Measurements from ENCODE around the gene TTC3.
A peak's percentile ranks its signal among the peaks of the same experiment; 100 is the strongest.

Gene TTC3

DNA sequence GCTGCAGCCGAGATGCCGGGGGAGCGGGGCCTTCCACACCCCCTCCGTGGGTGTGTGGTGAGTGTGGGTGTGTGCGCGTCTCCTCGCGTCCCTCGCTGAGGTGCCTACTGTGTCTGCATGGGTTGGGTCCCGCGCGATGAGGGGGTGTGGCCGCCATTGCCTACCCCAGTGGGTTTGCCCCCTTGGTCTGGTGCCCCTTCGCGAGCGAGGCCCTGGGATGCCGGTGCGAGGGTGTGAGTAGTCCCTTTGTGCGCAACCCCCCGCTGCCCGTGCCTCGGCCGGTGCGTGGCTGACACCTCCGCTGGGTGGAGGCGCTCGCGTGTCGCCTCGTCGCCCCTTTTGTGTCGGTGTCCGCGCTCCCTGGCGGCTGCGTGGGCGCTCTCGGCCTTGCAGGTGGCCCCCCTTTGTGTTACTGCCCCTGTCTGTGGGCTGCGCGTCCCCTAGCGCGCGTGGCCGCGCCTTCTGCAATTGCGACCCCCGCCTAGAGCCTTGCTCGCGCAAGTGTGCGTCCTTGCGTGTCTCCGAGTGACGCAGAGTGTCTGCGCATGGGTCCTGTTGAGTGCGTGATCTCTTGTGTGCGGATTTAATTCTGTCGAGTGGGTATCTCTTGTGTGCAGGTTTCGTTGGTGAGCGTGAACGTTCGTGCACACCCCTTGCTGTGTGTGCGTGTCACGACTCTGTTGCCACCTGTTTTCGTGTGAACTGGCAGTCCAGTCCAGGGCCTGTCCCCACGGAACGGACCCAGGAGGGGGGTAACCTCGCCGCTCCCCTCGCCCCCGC lies 553 bp downstream of the TTC3 start (continued):
- TF ChIP-seq MEIS1 (CRISPR knock-in tag; IDR thresholded peaks at IDR 0.05; ENCODE audit: borderline replicate concordance) = no peak
- TF ChIP-seq, protein P1, sequence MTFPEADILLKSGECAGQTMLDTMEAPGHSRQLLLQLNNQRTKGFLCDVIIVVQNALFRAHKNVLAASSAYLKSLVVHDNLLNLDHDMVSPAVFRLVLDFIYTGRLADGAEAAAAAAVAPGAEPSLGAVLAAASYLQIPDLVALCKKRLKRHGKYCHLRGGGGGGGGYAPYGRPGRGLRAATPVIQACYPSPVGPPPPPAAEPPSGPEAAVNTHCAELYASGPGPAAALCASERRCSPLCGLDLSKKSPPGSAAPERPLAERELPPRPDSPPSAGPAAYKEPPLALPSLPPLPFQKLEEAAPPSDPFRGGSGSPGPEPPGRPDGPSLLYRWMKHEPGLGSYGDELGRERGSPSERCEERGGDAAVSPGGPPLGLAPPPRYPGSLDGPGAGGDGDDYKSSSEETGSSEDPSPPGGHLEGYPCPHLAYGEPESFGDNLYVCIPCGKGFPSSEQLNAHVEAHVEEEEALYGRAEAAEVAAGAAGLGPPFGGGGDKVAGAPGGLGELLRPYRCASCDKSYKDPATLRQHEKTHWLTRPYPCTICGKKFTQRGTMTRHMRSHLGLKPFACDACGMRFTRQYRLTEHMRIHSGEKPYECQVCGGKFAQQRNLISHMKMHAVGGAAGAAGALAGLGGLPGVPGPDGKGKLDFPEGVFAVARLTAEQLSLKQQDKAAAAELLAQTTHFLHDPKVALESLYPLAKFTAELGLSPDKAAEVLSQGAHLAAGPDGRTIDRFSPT (tag by site-specific recombination; IDR thresholded peaks at IDR 0.05) = no peak
- TF ChIP-seq, protein P2, sequence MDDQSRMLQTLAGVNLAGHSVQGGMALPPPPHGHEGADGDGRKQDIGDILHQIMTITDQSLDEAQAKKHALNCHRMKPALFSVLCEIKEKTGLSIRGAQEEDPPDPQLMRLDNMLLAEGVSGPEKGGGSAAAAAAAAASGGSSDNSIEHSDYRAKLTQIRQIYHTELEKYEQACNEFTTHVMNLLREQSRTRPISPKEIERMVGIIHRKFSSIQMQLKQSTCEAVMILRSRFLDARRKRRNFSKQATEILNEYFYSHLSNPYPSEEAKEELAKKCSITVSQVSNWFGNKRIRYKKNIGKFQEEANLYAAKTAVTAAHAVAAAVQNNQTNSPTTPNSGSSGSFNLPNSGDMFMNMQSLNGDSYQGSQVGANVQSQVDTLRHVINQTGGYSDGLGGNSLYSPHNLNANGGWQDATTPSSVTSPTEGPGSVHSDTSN (CRISPR knock-in tag; IDR thresholded peaks at IDR 0.05) = no peak
- TF ChIP-seq ZNF391 (tag by site-specific recombination; IDR thresholded peaks at IDR 0.05; ENCODE audit: borderline replicate concordance, low read depth) = peak; percentile 91; the same call in 1 of the 2 replicates
- peak; percentile 99 for TF ChIP-seq KLF9 (tag by site-specific recombination; IDR thresholded peaks at IDR 0.05; ENCODE audit: low read depth)
- no peak for TF ChIP-seq TCF7L2 (IDR thresholded peaks at IDR 0.05; ENCODE audit: borderline replicate concordance, low read depth, low read length)
- no peak for TF ChIP-seq ZNF248 (tag by site-specific recombination; IDR thresholded peaks at IDR 0.05)
- TF ChIP-seq, protein P3, sequence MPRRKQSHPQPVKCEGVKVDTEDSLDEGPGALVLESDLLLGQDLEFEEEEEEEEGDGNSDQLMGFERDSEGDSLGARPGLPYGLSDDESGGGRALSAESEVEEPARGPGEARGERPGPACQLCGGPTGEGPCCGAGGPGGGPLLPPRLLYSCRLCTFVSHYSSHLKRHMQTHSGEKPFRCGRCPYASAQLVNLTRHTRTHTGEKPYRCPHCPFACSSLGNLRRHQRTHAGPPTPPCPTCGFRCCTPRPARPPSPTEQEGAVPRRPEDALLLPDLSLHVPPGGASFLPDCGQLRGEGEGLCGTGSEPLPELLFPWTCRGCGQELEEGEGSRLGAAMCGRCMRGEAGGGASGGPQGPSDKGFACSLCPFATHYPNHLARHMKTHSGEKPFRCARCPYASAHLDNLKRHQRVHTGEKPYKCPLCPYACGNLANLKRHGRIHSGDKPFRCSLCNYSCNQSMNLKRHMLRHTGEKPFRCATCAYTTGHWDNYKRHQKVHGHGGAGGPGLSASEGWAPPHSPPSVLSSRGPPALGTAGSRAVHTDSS (tag by site-specific recombination; IDR thresholded peaks at IDR 0.05) = 0 out of 2 replicates have a peak, but pooled peaks have one; percentile 19
- TF ChIP-seq, protein P4, sequence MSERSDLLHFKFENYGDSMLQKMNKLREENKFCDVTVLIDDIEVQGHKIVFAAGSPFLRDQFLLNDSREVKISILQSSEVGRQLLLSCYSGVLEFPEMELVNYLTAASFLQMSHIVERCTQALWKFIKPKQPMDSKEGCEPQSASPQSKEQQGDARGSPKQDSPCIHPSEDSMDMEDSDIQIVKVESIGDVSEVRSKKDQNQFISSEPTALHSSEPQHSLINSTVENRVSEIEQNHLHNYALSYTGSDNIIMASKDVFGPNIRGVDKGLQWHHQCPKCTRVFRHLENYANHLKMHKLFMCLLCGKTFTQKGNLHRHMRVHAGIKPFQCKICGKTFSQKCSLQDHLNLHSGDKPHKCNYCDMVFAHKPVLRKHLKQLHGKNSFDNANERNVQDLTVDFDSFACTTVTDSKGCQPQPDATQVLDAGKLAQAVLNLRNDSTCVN (tag by site-specific recombination; optimal IDR thresholded peaks at IDR 0.05) = peak; percentile 100
- TF ChIP-seq ZNF791 (tag by site-specific recombination; IDR thresholded peaks at IDR 0.05) = no peak
- TF ChIP-seq ZNF174 (tag by site-specific recombination; IDR thresholded peaks at IDR 0.05) = no peak
- TF ChIP-seq ZNF221 (tag by site-specific recombination; IDR thresholded peaks at IDR 0.05; ENCODE audit: borderline replicate concordance) = no peak
- peak; percentile 91; the same call in 1 of the 2 replicates for TF ChIP-seq ZNF324 (tag by site-specific recombination; IDR thresholded peaks at IDR 0.05)
- TF ChIP-seq, protein P5, sequence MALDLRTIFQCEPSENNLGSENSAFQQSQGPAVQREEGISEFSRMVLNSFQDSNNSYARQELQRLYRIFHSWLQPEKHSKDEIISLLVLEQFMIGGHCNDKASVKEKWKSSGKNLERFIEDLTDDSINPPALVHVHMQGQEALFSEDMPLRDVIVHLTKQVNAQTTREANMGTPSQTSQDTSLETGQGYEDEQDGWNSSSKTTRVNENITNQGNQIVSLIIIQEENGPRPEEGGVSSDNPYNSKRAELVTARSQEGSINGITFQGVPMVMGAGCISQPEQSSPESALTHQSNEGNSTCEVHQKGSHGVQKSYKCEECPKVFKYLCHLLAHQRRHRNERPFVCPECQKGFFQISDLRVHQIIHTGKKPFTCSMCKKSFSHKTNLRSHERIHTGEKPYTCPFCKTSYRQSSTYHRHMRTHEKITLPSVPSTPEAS (tag by site-specific recombination; IDR thresholded peaks at IDR 0.05) = peak; percentile 60
- TF ChIP-seq, protein P6, sequence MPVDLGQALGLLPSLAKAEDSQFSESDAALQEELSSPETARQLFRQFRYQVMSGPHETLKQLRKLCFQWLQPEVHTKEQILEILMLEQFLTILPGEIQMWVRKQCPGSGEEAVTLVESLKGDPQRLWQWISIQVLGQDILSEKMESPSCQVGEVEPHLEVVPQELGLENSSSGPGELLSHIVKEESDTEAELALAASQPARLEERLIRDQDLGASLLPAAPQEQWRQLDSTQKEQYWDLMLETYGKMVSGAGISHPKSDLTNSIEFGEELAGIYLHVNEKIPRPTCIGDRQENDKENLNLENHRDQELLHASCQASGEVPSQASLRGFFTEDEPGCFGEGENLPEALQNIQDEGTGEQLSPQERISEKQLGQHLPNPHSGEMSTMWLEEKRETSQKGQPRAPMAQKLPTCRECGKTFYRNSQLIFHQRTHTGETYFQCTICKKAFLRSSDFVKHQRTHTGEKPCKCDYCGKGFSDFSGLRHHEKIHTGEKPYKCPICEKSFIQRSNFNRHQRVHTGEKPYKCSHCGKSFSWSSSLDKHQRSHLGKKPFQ (tag by site-specific recombination; IDR thresholded peaks at IDR 0.05) = peak; percentile 96
- TF ChIP-seq, protein P7, sequence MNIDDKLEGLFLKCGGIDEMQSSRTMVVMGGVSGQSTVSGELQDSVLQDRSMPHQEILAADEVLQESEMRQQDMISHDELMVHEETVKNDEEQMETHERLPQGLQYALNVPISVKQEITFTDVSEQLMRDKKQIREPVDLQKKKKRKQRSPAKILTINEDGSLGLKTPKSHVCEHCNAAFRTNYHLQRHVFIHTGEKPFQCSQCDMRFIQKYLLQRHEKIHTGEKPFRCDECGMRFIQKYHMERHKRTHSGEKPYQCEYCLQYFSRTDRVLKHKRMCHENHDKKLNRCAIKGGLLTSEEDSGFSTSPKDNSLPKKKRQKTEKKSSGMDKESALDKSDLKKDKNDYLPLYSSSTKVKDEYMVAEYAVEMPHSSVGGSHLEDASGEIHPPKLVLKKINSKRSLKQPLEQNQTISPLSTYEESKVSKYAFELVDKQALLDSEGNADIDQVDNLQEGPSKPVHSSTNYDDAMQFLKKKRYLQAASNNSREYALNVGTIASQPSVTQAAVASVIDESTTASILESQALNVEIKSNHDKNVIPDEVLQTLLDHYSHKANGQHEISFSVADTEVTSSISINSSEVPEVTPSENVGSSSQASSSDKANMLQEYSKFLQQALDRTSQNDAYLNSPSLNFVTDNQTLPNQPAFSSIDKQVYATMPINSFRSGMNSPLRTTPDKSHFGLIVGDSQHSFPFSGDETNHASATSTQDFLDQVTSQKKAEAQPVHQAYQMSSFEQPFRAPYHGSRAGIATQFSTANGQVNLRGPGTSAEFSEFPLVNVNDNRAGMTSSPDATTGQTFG (tag by site-specific recombination; IDR thresholded peaks at IDR 0.05; ENCODE audit: borderline replicate concordance) = no peak; the same call in 1 of the 2 replicates
- TF ChIP-seq TRIM28 (IDR thresholded peaks at IDR 0.05; ENCODE audit: borderline replicate concordance, low read length) = no peak
- TF ChIP-seq, protein P8, sequence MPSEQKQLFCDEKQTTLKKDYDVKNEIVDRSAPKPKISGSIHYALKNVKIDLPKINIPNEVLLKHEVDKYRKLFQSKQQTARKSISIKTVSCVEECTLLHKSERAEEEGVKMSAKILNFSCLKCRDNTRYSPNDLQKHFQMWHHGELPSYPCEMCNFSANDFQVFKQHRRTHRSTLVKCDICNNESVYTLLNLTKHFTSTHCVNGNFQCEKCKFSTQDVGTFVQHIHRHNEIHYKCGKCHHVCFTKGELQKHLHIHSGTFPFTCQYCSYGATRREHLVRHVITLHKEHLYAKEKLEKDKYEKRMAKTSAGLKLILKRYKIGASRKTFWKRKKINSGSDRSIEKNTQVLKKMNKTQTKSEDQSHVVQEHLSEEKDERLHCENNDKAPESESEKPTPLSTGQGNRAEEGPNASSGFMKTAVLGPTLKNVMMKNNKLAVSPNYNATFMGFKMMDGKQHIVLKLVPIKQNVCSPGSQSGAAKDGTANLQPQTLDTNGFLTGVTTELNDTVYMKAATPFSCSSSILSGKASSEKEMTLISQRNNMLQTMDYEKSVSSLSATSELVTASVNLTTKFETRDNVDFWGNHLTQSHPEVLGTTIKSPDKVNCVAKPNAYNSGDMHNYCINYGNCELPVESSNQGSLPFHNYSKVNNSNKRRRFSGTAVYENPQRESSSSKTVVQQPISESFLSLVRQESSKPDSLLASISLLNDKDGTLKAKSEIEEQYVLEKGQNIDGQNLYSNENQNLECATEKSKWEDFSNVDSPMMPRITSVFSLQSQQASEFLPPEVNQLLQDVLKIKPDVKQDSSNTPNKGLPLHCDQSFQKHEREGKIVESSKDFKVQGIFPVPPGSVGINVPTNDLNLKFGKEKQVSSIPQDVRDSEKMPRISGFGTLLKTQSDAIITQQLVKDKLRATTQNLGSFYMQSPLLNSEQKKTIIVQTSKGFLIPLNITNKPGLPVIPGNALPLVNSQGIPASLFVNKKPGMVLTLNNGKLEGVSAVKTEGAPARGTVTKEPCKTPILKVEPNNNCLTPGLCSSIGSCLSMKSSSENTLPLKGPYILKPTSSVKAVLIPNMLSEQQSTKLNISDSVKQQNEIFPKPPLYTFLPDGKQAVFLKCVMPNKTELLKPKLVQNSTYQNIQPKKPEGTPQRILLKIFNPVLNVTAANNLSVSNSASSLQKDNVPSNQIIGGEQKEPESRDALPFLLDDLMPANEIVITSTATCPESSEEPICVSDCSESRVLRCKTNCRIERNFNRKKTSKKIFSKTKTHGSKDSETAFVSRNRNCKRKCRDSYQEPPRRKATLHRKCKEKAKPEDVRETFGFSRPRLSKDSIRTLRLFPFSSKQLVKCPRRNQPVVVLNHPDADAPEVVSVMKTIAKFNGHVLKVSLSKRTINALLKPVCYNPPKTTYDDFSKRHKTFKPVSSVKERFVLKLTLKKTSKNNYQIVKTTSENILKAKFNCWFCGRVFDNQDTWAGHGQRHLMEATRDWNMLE (tag by site-specific recombination; conservative IDR thresholded peaks at IDR 0.05; ENCODE audit: low read depth) = no peak
- no peak for TF ChIP-seq RBAK (tag by site-specific recombination; IDR thresholded peaks at IDR 0.05)
- TF ChIP-seq ZNF423 (tag by site-specific recombination; IDR thresholded peaks at IDR 0.05) = peak; percentile 74
- peak; percentile 25; the same call in 1 of the 2 replicates for TF ChIP-seq ZBTB8A (tag by site-specific recombination; IDR thresholded peaks at IDR 0.05)
